ENCODE results near the gene RIMBP2.

RIMBP2 gene

GRCh38 chr12:130716969-130717366 lies 869 bp upstream of the RIMBP2 start:
- H3K4me3 ChIP-seq (ENCODE audit: control insufficient read depth, low read depth, low read length): no peak overlapping the region
- DNase-seq (ENCODE audit: low read depth): no peak
- no peak for TF ChIP-seq CTCF (IDR thresholded peaks at IDR 0.05; ENCODE audit: control insufficient read depth, insufficient read depth, low read depth, low read length, missing control alignments)

- no peak for TF ChIP-seq CTCF (IDR thresholded peaks at IDR 0.05; ENCODE audit: control insufficient read depth, insufficient read depth, low read depth, low read length, missing control alignments)
- DNase-seq (ENCODE audit: low read depth): no peak
- H3K4me3 ChIP-seq (ENCODE audit: control insufficient read depth, low read depth, low read length): peak overlapping the region; percentile 17
Measured at GRCh38 chr12:130715150-130715997, 725 bp downstream of the RIMBP2 start.

GRCh38 chr12:130714591-130715149 lies 1.4 kb downstream of the RIMBP2 start:
- DNase-seq (ENCODE audit: low read depth): no peak
- H3K4me3 ChIP-seq (ENCODE audit: control insufficient read depth, low read depth, low read length): no peak overlapping the region
- TF ChIP-seq CTCF (IDR thresholded peaks at IDR 0.05; ENCODE audit: control insufficient read depth, insufficient read depth, low read depth, low read length, missing control alignments): no peak

GRCh38 chr12:130714091-130714590 lies 2.0 kb downstream of the RIMBP2 start:
- no peak for DNase-seq (ENCODE audit: low read depth)
- TF ChIP-seq CTCF (IDR thresholded peaks at IDR 0.05; ENCODE audit: control insufficient read depth, insufficient read depth, low read depth, low read length, missing control alignments): no peak
- H3K4me3 ChIP-seq (ENCODE audit: control insufficient read depth, low read depth, low read length): no peak overlapping the region; the same call in 1 of the 2 replicates

- TF ChIP-seq CTCF (IDR thresholded peaks at IDR 0.05; ENCODE audit: control insufficient read depth, insufficient read depth, low read depth, low read length, missing control alignments): no peak
- DNase-seq (ENCODE audit: low read depth): no peak
- no peak overlapping the region; the same call in 1 of the 2 replicates for H3K4me3 ChIP-seq (ENCODE audit: control insufficient read depth, low read depth, low read length)
Measured at GRCh38 chr12:130713581-130713991, 2.5 kb downstream of the RIMBP2 start.

GRCh38 chr12:130712346-130713065 lies 3.6 kb downstream of the RIMBP2 start:
- no peak for TF ChIP-seq CTCF (IDR thresholded peaks at IDR 0.05; ENCODE audit: control insufficient read depth, insufficient read depth, low read depth, low read length, missing control alignments)
- H3K4me3 ChIP-seq (ENCODE audit: control insufficient read depth, low read depth, low read length): no peak overlapping the region
- no peak for DNase-seq (ENCODE audit: low read depth)

Measured in AG09309 (cell line).